Measurements from ENCODE around the gene ITCH.

- no peak for TF ChIP-seq POLR2AphosphoS5 (IDR thresholded peaks at IDR 0.05; ENCODE audit: low read depth, low read length)
- no peak for TF ChIP-seq POLR2A (IDR thresholded peaks at IDR 0.05; ENCODE audit: low read depth, low read length)
- no peak for TF ChIP-seq TAF1 (IDR thresholded peaks at IDR 0.05; ENCODE audit: low read depth, low read length)
- TF ChIP-seq PAX5 (IDR thresholded peaks at IDR 0.05; ENCODE audit: insufficient read depth, low read length, severe bottlenecking): no peak
- no peak for TF ChIP-seq POU2F2 (IDR thresholded peaks at IDR 0.05; ENCODE audit: low read depth, low read length)
- no peak for TF ChIP-seq SPI1 (IDR thresholded peaks at IDR 0.05; ENCODE audit: low read depth, low read length)
Measured at GRCh38 chr20:34318609-34319443, 44.2 kb upstream of the ITCH start.

Data from GM12891 (cell line).